Activated naive CD4-positive, alpha-beta T cell treated with anti-CD3 and anti-CD28 coated beads, Interleukin-2, amount 50 U/mL, for 24 hours (primary cell): ENCODE measurements around the gene BLMH.

Experiments
- H3K27ac Mint-ChIP-seq: one replicate; pipeline ENCODE4 v1.8.0; 2021; ENCODE audit warnings: mild to moderate bottlenecking, mixed read lengths
- H3K27me3 Mint-ChIP-seq: one replicate; pipeline ENCODE4 v1.8.0; 2021; ENCODE audit warnings: mixed read lengths
- H3K36me3 Mint-ChIP-seq: one replicate; pipeline ENCODE4 v1.8.0; 2021; ENCODE audit warnings: mixed read lengths
- H3K4me1 Mint-ChIP-seq: one replicate; pipeline ENCODE4 v1.8.0; 2021; ENCODE audit warnings: mixed read lengths
- H3K4me3 Mint-ChIP-seq: one replicate; pipeline ENCODE4 v1.8.0; 2021; ENCODE audit warnings: mild to moderate bottlenecking, mixed read lengths
- H3K9me3 Mint-ChIP-seq: one replicate; pipeline ENCODE4 v1.8.0; 2021; ENCODE audit warnings: mixed read lengths

The BLMH gene

DNA sequence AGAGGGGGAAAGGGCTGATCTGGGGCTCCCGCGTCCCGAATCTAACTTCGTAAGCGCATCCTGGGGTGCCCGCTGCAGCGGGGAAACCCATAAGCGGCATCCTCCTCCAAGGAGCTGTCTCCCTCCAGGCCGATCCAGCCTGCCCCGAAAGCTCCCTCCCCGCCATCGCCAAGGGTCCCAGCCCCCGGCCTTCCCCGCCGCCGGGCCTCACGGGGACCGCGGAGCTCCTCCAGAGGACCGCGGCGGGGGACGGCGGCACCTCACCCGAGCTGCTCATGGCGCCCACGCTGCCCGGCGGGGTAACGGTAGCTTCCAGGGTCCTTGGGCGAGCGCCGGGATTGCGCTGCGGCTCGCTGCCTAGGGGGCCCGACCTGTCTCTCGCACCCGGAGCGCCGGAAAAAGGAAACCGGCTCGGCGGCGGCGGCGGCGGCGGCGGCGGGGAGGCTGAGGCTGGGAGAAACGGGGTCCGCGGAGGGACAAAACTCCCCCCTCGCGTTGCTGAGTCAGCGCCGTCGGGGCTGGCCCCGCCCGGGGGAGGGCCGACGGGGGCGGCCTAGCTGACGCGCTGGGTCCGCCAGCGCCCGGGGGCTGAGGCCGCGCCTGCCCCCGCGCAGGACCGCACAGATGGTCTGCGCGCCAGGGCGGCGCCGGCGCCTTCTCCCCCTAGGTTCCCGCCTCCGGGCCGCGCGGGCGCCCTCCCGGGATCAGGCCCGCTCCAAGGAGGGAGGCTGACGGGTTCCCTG is at the start of gene BLMH:
TSS of gene BLMH (minus strand) at position 402 of the 743 bp plus-strand sequence. CDS start at position 277, 125 bp downstream.
- H3K4me3 Mint-ChIP-seq: peak within 1 kb of the TSS; percentile 97
- no peaks in the 10 kb centered on the region for H3K27me3 Mint-ChIP-seq
- peaks cover 21% of the 10 kb centered on the region for H3K4me1 Mint-ChIP-seq
- H3K9me3 Mint-ChIP-seq: no peaks in the 10 kb centered on the region
- H3K36me3 Mint-ChIP-seq: peaks cover 6% of the 10 kb centered on the region
- H3K27ac Mint-ChIP-seq: peak within 1 kb of the TSS; percentile 96

DNA sequence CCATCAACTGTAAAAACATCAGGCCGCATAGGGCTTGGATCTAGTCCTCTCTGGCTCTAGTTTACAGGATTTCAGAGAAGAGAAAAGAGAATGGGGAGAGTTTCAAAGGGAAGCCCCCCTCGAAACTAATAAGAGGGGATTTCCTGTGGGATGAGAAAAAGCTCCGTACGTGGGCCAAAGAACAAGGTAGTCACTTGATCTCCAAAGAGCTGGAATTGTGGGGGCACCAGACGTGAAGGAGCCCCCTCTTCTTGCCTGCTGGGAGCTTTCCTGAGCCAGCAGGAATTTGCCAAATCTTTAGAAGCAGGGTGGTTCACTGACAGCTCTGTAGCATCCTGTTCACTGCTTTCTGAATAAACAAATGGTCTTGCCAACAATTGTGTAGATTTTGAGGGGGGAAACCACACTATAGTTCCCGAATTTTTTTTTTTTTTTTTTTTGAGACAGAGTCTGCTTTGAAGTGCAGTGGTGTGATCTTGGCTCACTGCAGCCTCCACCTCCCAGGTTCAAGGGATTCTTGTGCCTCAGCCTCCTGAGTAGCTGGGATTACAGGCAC is 49.1 kb upstream of the BLMH start:
- no peaks in the 10 kb centered on the region for H3K36me3 Mint-ChIP-seq
- H3K9me3 Mint-ChIP-seq: no peaks in the 10 kb centered on the region
- H3K27me3 Mint-ChIP-seq: no peaks in the 10 kb centered on the region
- H3K4me1 Mint-ChIP-seq: peaks cover 22% of the 10 kb centered on the region
- H3K4me3 Mint-ChIP-seq: no peak overlapping the region
- H3K27ac Mint-ChIP-seq: no peak overlapping the region

DNA sequence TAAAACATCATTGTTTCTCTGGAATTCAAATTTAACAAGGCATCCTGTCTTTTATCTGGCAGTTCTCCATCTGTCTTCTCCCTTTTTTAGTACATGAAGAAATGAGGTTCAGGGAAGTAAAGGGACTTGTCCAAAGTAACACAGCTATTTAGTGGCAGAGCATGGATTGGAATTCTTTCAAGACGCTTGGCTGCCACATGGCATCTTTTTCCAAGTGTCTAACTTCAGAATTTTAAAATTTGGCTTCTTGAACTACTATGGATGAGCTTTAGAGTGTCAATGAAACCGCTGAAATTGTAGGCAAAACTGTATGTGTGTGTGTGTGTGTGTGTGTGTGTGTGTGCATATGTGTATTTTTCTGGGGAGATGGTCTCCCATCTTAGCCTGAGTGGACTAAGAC is 47.3 kb upstream of the BLMH start:
- Mint-ChIP-seq H3K9me3 (no peaks in the 10 kb centered on the region), H3K36me3 (no peaks in the 10 kb centered on the region), H3K4me3 (no peak overlapping the region), H3K27ac (no peak overlapping the region), H3K27me3 (no peaks in the 10 kb centered on the region), H3K4me1 (peaks cover 27% of the 10 kb centered on the region)

GRCh38 chr17:30337393-30337999 is 45.8 kb upstream of the BLMH start:
- no peak overlapping the region for H3K4me3 Mint-ChIP-seq
- H3K36me3 Mint-ChIP-seq: no peaks in the 10 kb centered on the region
- H3K9me3 Mint-ChIP-seq: no peaks in the 10 kb centered on the region
- no peaks in the 10 kb centered on the region for H3K27me3 Mint-ChIP-seq
- H3K27ac Mint-ChIP-seq: no peak overlapping the region
- peaks cover 42% of the 10 kb centered on the region for H3K4me1 Mint-ChIP-seq

GRCh38 chr17:30336369-30337171 is 44.8 kb upstream of the BLMH start:
- peak overlapping the region; percentile 41 for H3K27ac Mint-ChIP-seq
- peaks cover 51% of the 10 kb centered on the region for H3K4me1 Mint-ChIP-seq

GRCh38 chr17:30334421-30334820 is 42.7 kb upstream of the BLMH start:
- peak overlapping the region; percentile 88 for H3K27ac Mint-ChIP-seq
- H3K36me3 Mint-ChIP-seq: no peaks in the 10 kb centered on the region
- H3K9me3 Mint-ChIP-seq: no peaks in the 10 kb centered on the region
- no peaks in the 10 kb centered on the region for H3K27me3 Mint-ChIP-seq
- H3K4me3 Mint-ChIP-seq: no peak overlapping the region
- H3K4me1 Mint-ChIP-seq: peaks cover 56% of the 10 kb centered on the region

More at GRCh38 chr17:30336369-30337171, 44.8 kb upstream of the BLMH start:
- Mint-ChIP-seq H3K27me3 (no peaks in the 10 kb centered on the region), H3K9me3 (no peaks in the 10 kb centered on the region), H3K36me3 (no peaks in the 10 kb centered on the region), H3K4me3 (no peak overlapping the region)

DNA sequence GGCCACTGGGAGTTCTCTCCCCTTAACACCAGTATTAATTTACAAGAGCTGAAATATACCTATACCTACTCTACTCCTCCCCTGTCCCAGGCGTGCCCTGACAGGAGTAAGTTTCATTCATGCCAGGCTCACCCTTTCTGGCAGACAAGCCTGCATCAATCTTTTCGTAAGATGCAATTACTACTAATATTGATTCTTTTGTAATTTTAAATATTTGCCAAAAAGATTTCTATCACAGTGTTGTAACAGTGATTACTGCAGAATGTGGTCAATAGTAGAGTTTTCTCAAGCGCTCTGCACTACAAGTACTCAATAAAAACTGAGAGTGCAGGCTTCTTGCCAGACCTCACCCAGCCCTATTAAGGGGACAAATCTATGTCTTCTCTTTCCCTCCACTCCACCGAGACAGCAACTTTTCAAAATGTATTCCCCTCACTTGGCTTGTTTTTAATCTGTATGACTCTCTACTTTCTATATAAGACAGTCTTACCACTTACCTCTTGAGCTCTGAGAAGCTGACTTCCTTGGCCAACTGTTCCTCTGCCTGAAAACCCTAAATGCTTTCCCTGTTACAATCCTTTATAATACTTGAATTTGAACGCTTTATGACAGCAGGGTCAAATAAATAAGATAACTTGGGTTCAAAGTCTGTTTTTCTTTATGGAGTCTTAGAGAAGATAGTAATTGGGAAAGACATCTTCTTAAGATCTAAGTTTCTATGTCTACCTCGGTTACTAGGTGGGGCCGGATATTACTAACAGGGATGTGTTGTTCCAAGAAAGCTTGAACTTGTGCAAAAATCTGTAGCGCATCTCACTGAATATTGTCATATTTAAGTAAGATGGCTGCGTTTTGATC is 42.0 kb upstream of the BLMH start, which contains the start of gene TMIGD1:
TSS of gene TMIGD1 (minus strand) at position 555 of the 858 bp plus-strand sequence. CDS start 1,924 bp downstream, outside the sequence.
- Mint-ChIP-seq H3K9me3 (no peaks in the 10 kb centered on the region), H3K4me1 (peaks cover 60% of the 10 kb centered on the region), H3K27me3 (no peaks in the 10 kb centered on the region), H3K4me3 (peak within 1 kb of the TSS; percentile 79), H3K36me3 (no peaks in the 10 kb centered on the region), H3K27ac (peak within 1 kb of the TSS; percentile 95)

DNA sequence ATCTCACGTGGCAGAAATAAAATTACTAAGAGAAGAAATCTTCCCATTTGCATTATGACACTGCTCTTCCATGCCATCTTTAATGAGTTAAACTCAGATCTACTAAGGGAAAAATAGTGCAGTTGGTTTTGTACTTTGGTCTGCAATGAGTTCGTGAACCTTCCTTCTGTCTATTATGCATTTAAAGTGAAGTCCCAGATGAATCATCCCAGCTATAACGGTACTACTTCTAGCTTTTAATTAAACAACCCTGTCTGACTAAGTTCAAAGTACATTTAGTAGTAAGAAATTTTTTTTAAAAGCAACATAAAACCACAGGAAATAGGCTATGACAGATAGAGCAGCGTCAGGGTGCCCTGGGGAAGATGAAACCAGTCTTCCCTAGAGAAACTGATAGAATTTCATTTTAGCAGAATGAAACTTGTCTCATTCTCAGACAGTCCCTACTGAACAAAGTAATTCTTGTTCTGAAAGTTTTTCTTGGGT is 40.4 kb upstream of the BLMH start:
- Mint-ChIP-seq H3K27ac (peak overlapping the region; percentile 97), H3K9me3 (no peaks in the 10 kb centered on the region), H3K36me3 (no peaks in the 10 kb centered on the region), H3K4me3 (peak overlapping the region; percentile 79), H3K27me3 (no peaks in the 10 kb centered on the region), H3K4me1 (peaks cover 60% of the 10 kb centered on the region)

DNA sequence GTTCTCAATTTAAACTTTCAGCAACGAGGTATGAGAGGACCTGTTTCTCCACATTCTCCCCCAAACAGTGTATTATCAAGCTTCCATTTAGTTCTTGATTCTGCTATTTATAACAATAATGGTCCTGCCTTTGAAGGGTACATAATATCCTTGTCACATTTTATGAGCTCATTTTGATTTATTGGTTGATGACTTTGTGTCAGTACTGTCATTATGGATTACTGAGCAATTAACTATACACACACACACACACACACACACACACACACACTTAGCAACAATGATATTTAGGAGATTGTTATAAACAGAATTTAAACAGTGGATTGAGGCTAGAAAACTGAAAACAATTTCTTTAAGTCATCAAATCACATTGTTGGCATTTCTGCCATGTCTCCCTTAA is 35.1 kb upstream of the BLMH start:
- H3K27ac Mint-ChIP-seq: peak overlapping the region; percentile 30
- no peaks in the 10 kb centered on the region for H3K9me3 Mint-ChIP-seq
- no peak overlapping the region for H3K4me3 Mint-ChIP-seq
- H3K27me3 Mint-ChIP-seq: no peaks in the 10 kb centered on the region
- no peaks in the 10 kb centered on the region for H3K36me3 Mint-ChIP-seq
- H3K4me1 Mint-ChIP-seq: peaks cover 58% of the 10 kb centered on the region

GRCh38 chr17:30324723-30325122 is 33.0 kb upstream of the BLMH start:
- peaks cover 44% of the 10 kb centered on the region for H3K4me1 Mint-ChIP-seq
- no peak overlapping the region for H3K4me3 Mint-ChIP-seq
- no peaks in the 10 kb centered on the region for H3K9me3 Mint-ChIP-seq
- H3K27me3 Mint-ChIP-seq: no peaks in the 10 kb centered on the region
- H3K36me3 Mint-ChIP-seq: no peaks in the 10 kb centered on the region
- H3K27ac Mint-ChIP-seq: no peak overlapping the region

GRCh38 chr17:30323895-30324319 is 32.2 kb upstream of the BLMH start:
- no peaks in the 10 kb centered on the region for H3K9me3 Mint-ChIP-seq
- peak overlapping the region; percentile 97 for H3K27ac Mint-ChIP-seq
- H3K36me3 Mint-ChIP-seq: no peaks in the 10 kb centered on the region
- H3K4me3 Mint-ChIP-seq: peak overlapping the region; percentile 71
- H3K27me3 Mint-ChIP-seq: no peaks in the 10 kb centered on the region
- peaks cover 39% of the 10 kb centered on the region for H3K4me1 Mint-ChIP-seq

GRCh38 chr17:30323262-30323894 is 31.6 kb upstream of the BLMH start:
- Mint-ChIP-seq H3K9me3 (no peaks in the 10 kb centered on the region), H3K4me1 (peaks cover 39% of the 10 kb centered on the region), H3K27me3 (no peaks in the 10 kb centered on the region), H3K4me3 (peak overlapping the region; percentile 71), H3K36me3 (no peaks in the 10 kb centered on the region), H3K27ac (peak overlapping the region; percentile 97)

- H3K27me3 Mint-ChIP-seq: no peaks in the 10 kb centered on the region
- H3K36me3 Mint-ChIP-seq: no peaks in the 10 kb centered on the region
- H3K4me1 Mint-ChIP-seq: peaks cover 39% of the 10 kb centered on the region
- no peak overlapping the region for H3K27ac Mint-ChIP-seq
- no peaks in the 10 kb centered on the region for H3K9me3 Mint-ChIP-seq
- no peak overlapping the region for H3K4me3 Mint-ChIP-seq
Observed at GRCh38 chr17:30321314-30321713, 29.6 kb upstream of the BLMH start.

DNA sequence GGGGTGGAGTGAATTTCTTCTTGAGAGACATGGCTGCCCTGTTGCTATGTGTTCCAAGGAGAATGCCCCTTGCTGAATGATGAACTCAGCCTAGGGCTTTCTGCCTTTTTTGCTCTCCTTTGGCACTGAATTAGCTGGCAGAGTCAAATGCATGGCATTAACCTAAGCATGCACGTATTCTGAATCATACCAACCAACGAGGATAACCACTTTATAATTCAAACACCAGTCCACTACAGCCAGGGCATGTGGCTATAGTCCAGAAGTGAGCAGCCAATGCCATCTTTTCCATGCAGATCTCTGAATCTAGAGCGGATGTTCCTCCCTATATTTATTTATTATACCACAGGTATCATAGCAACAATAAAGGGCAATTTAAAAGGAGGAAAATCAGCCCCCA is 26.4 kb upstream of the BLMH start:
- peaks cover 24% of the 10 kb centered on the region for H3K4me1 Mint-ChIP-seq
- no peak overlapping the region for H3K27ac Mint-ChIP-seq
- no peaks in the 10 kb centered on the region for H3K9me3 Mint-ChIP-seq
- H3K27me3 Mint-ChIP-seq: no peaks in the 10 kb centered on the region
- no peak overlapping the region for H3K4me3 Mint-ChIP-seq
- H3K36me3 Mint-ChIP-seq: no peaks in the 10 kb centered on the region
